A549 (cell line): ENCODE measurements around the gene COPS3. TPM values are rescaled to one million over a fixed set of nuclear protein-coding genes. Genes with fewer than 3 reads are reported as not detected.
A peak's percentile ranks its signal among the peaks of the same experiment; 100 is the strongest.
"Not testable (repeated sequence)": the region's sequence is repeated elsewhere in the genome, so short reads cannot be mapped to it uniquely, and the experiment has no call there.

Source experiments
- ATAC-seq, 2 experiments: fragments of 200-7000 bp in 1 of 2; fragments of >200 bp in 1 of 2; cut with Nextera tagmentation in 1 of 2; cut with Tn5 transposase in 1 of 2; 3 replicates each; pipeline versions ENCODE4 v1.8.0 to v1.9.1; 2018 to 2020; ENCODE audit warnings: mild to moderate bottlenecking in 1 of 2, moderate library complexity in 1 of 2
- CTCF ChIA-PET: fragments of 300-600 bp; sonication (Branson Sonifier 250); formaldehyde crosslinking; extraction: SDS; loops from one replicate; lab custom pipeline; 2021; ENCODE audit warnings: antibody characterized with exemption, inconsistent platforms; lab: Yijun Ruan, JAX
- POLR2A ChIA-PET: fragments of 350-600 bp; formaldehyde crosslinking; extraction: SDS; loops from one replicate; lab custom pipeline; 2021; ENCODE audit warnings: antibody characterized with exemption, inconsistent platforms; lab: Yijun Ruan, JAX
- DNase-seq, 2 experiments: peaks; one replicate each; pipeline versions ENCODE4 v3.0.0 to v3.0.0-alpha.2; 2011 to 2016; ENCODE audit warnings: low read depth in 1 of 2, low spot score in 1 of 2
- FAIRE-seq: peaks from 2 replicates; lab custom pipeline; 2011; peaks lifted over from hg19 to GRCh38; lab: Jason Lieb, UNC
- H3K27ac ChIP-seq, 2 experiments: fragments of >200 bp; sonication (Bioruptor Twin); formaldehyde crosslinking; 3 replicates each; pipeline ENCODE4 v1.5.1; 2016 to 2017
- H3K4me1 ChIP-seq: fragments of >200 bp; sonication (Bioruptor Twin); formaldehyde crosslinking; 3 replicates; pipeline ENCODE4 v1.6.1; 2016
- H3K4me2 ChIP-seq: fragments of >200 bp; sonication (Bioruptor Twin); formaldehyde crosslinking; 3 replicates; pipeline ENCODE4 v1.6.1; 2016
- H3K4me3 ChIP-seq: fragments of >200 bp; sonication (Bioruptor Twin); formaldehyde crosslinking; 3 replicates; pipeline ENCODE4 v1.5.1; 2016
- H3K9me3 ChIP-seq: fragments of >200 bp; sonication (Bioruptor Twin); formaldehyde crosslinking; 3 replicates; pipeline ENCODE4 v1.6.1; 2016
- BCL3 ChIP-seq: fragments of >200 bp; sonication (Bioruptor Twin); formaldehyde crosslinking; IDR thresholded peaks from 3 replicates; pipeline ENCODE4 v1.6.1; 2016
- BHLHE40 ChIP-seq: IDR thresholded peaks from 2 replicates; pipeline ENCODE4 v1.6.1; 2012; ENCODE audit warnings: low read depth, low read length, inconsistent platforms
- CBX2 ChIP-seq: fragments of 200-600 bp; sonication (generic); IDR thresholded peaks from 2 replicates; pipeline ENCODE4 v1.6.1; 2016; ENCODE audit warnings: low read depth, mild to moderate bottlenecking, borderline replicate concordance
- CBX8 ChIP-seq: fragments of 200-600 bp; sonication (generic); IDR thresholded peaks from 2 replicates; pipeline ENCODE4 v1.6.1; 2016
- CTCF ChIP-seq: fragments of >200 bp; sonication (Bioruptor Twin); formaldehyde crosslinking; IDR thresholded peaks from 3 replicates; pipeline ENCODE4 v1.5.1; 2016
- E2F6 ChIP-seq: IDR thresholded peaks from 2 replicates; pipeline ENCODE4 v1.6.1; 2012; ENCODE audit warnings: low read depth, borderline replicate concordance
- EHF ChIP-seq: fragments of 250-450 bp; sonication (Bioruptor Pico); IDR thresholded peaks from 2 replicates; pipeline ENCODE4 v1.5.0; 2020; ENCODE audit warnings: mild to moderate bottlenecking
- EHMT2 ChIP-seq: fragments of 200-600 bp; sonication (generic); IDR thresholded peaks from 2 replicates; pipeline ENCODE4 v1.6.1; 2016; ENCODE audit warnings: antibody characterized with exemption, low read depth, mild to moderate bottlenecking, moderate library complexity
- ESRRA ChIP-seq: fragments of 150-350 bp; IDR thresholded peaks from 2 replicates; pipeline ENCODE4 v1.6.1; 2014; ENCODE audit warnings: mild to moderate bottlenecking, low read length, borderline replicate concordance
- FOSB ChIP-seq: fragments of 250-450 bp; sonication (Bioruptor Pico); IDR thresholded peaks from 2 replicates; pipeline ENCODE4 v1.5.0; 2020; ENCODE audit warnings: mild to moderate bottlenecking, moderate library complexity
- FOSL2 ChIP-seq, 2 experiments: fragments of 450-650 bp in 1 of 2; fragments of >200 bp in 1 of 2; sonication (Bioruptor Twin) in 1 of 2; formaldehyde crosslinking; IDR thresholded peaks; 2 replicates each; pipeline versions ENCODE4 v1.5.0 to v1.6.1; 2016 to 2020; ENCODE audit warnings: mild to moderate bottlenecking in 1 of 2, moderate library complexity in 1 of 2
- FOXS1 ChIP-seq: fragments of 250-450 bp; sonication (Bioruptor Pico); IDR thresholded peaks from 2 replicates; pipeline ENCODE4 v1.5.0; 2020; ENCODE audit warnings: mild to moderate bottlenecking, moderate library complexity
- HOXA7 ChIP-seq: fragments of 250-450 bp; sonication (Bioruptor Pico); IDR thresholded peaks from 2 replicates; pipeline ENCODE4 v1.5.0; 2020; ENCODE audit warnings: mild to moderate bottlenecking, moderate library complexity
- JUN ChIP-seq, 2 experiments: fragments of >200 bp; sonication (Bioruptor Twin); formaldehyde crosslinking; IDR thresholded peaks; 2 replicates in 1 of 2; 3 replicates in 1 of 2; pipeline ENCODE4 v1.6.1; 2016 to 2017
- MAFK ChIP-seq: fragments of 450-650 bp; IDR thresholded peaks from 2 replicates; pipeline ENCODE4 v1.6.1; 2014; ENCODE audit not compliant: partially characterized antibody
- MAX ChIP-seq: IDR thresholded peaks from 2 replicates; pipeline ENCODE4 v1.6.1; 2012
- MYC ChIP-seq: IDR thresholded peaks from 2 replicates; pipeline ENCODE4 v1.6.1; 2012; ENCODE audit warnings: mild to moderate bottlenecking, inconsistent platforms, low read length, improper control_type of control experiment, borderline replicate concordance
- NFE2L2 ChIP-seq: fragments of 150-350 bp; conservative IDR thresholded peaks from 2 replicates; pipeline ENCODE4 v1.6.1; 2014; ENCODE audit warnings: low read length
- NPAS2 ChIP-seq: fragments of 250-450 bp; sonication (Bioruptor Pico); IDR thresholded peaks from 2 replicates; pipeline ENCODE4 v1.8.0; 2022; ENCODE audit warnings: mild to moderate bottlenecking, moderate library complexity, borderline replicate concordance
- NR3C1 ChIP-seq: fragments of >200 bp; sonication (Bioruptor Twin); formaldehyde crosslinking; IDR thresholded peaks from 3 replicates; pipeline ENCODE4 v1.6.1; 2017
- PHF8 ChIP-seq: fragments of 200-600 bp; sonication (generic); IDR thresholded peaks from 2 replicates; pipeline ENCODE4 v1.6.1; 2016; ENCODE audit warnings: low read depth, mild to moderate bottlenecking, antibody characterized with exemption, moderate library complexity, borderline replicate concordance
- POLR2A ChIP-seq: IDR thresholded peaks from 2 replicates; pipeline ENCODE4 v1.6.1; 2012; ENCODE audit warnings: mild to moderate bottlenecking, low read length
- POLR2AphosphoS2 ChIP-seq: conservative IDR thresholded peaks from 2 replicates; pipeline ENCODE4 v1.6.1; 2012; ENCODE audit warnings: low read length, improper control_type of control experiment, inconsistent platforms
- RAD21 ChIP-seq, 2 experiments: fragments of >200 bp in 1 of 2; sonication (Bioruptor Twin) in 1 of 2; formaldehyde crosslinking in 1 of 2; IDR thresholded peaks in 1 of 2; conservative IDR thresholded peaks in 1 of 2; 2 replicates in 1 of 2; 3 replicates in 1 of 2; pipeline ENCODE4 v1.6.1; 2012 to 2018; ENCODE audit warnings: inconsistent platforms in 1 of 2
- RFX5 ChIP-seq: fragments of 450-650 bp; IDR thresholded peaks from 2 replicates; pipeline ENCODE4 v1.7.1; 2014; ENCODE audit warnings: antibody characterized with exemption, mild to moderate bottlenecking, moderate library complexity
- RNF2 ChIP-seq: fragments of 200-600 bp; sonication (generic); IDR thresholded peaks from 2 replicates; pipeline ENCODE4 v1.6.1; 2016; ENCODE audit warnings: low read depth, mild to moderate bottlenecking, antibody characterized with exemption, moderate library complexity, borderline replicate concordance
- TP53 ChIP-seq: fragments of 250-450 bp; sonication (Bioruptor Pico); IDR thresholded peaks from 2 replicates; pipeline ENCODE4 v1.5.0; 2021; ENCODE audit warnings: mild to moderate bottlenecking, moderate library complexity
- ZSCAN20 ChIP-seq: fragments of 250-450 bp; sonication (Bioruptor Pico); IDR thresholded peaks from 2 replicates; pipeline ENCODE4 v1.8.0; 2022; ENCODE audit warnings: mild to moderate bottlenecking, moderate library complexity
- WGBS: methylation state at CpG from one replicate; pipeline ENCODE4 v1.1.6; 2017; ENCODE audit errors: missing lambda C conversion rate; 5-methylcytosine and 5-hydroxymethylcytosine counted together
- polyA plus RNA-seq, 4 experiments: library from polyadenylated mRNA; depleted of rRNA in 3 of 4; stranded (reverse); fragments of >200 nt; fragmentation: RNase III in 1 of 4; extraction: RNeasy Plus Mini Kit Qiagen cat#74134 plus additional on column Dnase treatment in 1 of 4; gene quantifications; 2 replicates in 3 of 4; 3 replicates in 1 of 4; pipeline ENCODE4 v1.2.3, GENCODE V29; 2011 to 2017

Gene COPS3
- polyA plus RNA-seq, 2 of the 4 experiments (the other 2 are of a cell fraction): 149 to 204 TPM

GRCh38 chr17:17303010-17303846 lies 22.2 kb upstream of the COPS3 start, which contains the start of gene NT5M:
TSS of gene NT5M (plus strand) at chr17:17303373. CDS start at chr17:17303551, 178 bp downstream.
- CTCF ChIA-PET: interaction anchor here (0.6 to 1.9 kb wide), 2 partner anchors 305 to 770 kb away, joined by 3 to 4 read pairs; no protein-coding TSS in a partner anchor
- TF ChIP-seq CBX2 (no peak), NPAS2 (no peak), RAD21 (conservative IDR thresholded peaks at IDR 0.05 in 1 of 2, IDR thresholded peaks at IDR 0.05 in 1 of 2) (no peak), CTCF (no peak), JUN (IDR thresholded peaks at IDR 0.05) (peak; percentile 73 to 96; a peak in 3 of 5 replicates), BHLHE40 (no peak), PHF8 (peak; percentile 73; the same call in 1 of the 2 replicates), POLR2AphosphoS2 (no peak), FOXS1 (CRISPR knock-in tag) (no peak), MYC (peak; percentile 52), ZSCAN20 (CRISPR knock-in tag) (no peak), BCL3 (peak; percentile 92; the same call in 1 of the 3 replicates), RNF2 (no peak), RFX5 (no peak), TP53 (CRISPR knock-in tag) (0 out of 2 replicates have a peak, but pooled peaks have one; percentile 43), FOSL2 (IDR thresholded peaks at IDR 0.05) (no peak), FOSL2 (CRISPR knock-in tag; IDR thresholded peaks at IDR 0.05) (no peak), HOXA7 (no peak), MAFK (no peak), NFE2L2 (no peak), ESRRA (no peak), FOSB (CRISPR knock-in tag) (no peak), E2F6 (peak; percentile 64; the same call in 1 of the 2 replicates), NR3C1 (no peak), EHMT2 (no peak), POLR2A (peak; percentile 75), CBX8 (no peak), EHF (no peak), MAX (peak; percentile 70; the same call in 1 of the 2 replicates)
- DNase-seq (peak; percentile 85 to 91), ATAC-seq (peak; percentile 72 to 74), FAIRE-seq (no peak)
- Histone ChIP-seq H3K4me3 (peak within 1 kb of the TSS; percentile 71), H3K9me3 (no peaks in the 10 kb centered on the region), H3K4me2 (peak within 1 kb of the TSS; percentile 97), H3K4me1 (peaks cover 32% of the 10 kb centered on the region), H3K27ac (peak within 1 kb of the TSS; percentile 93 to 94)
- WGBS: under 1% methylated on average over 22 of the region's 107 CpGs
- POLR2A ChIA-PET: no interaction called here

GRCh38 chr17:17301659-17302058 lies 20.6 kb upstream of the COPS3 start:
- FAIRE-seq, H3K4me3 ChIP-seq, ATAC-seq, H3K9me3 ChIP-seq, DNase-seq: not testable (repeated sequence)
- peak overlapping the region; percentile 84 to 90 for H3K27ac ChIP-seq
- WGBS: 88% methylated on average over 11 of the region's 11 CpGs
- POLR2A ChIA-PET: interaction anchor here (1.2 to 1.3 kb wide), 2 partner anchors 21 to 64 kb away, joined by 6 to 14 read pairs; partner anchors contain the start of genes COPS3 and FLCN
- peak overlapping the region; percentile 87 for H3K4me2 ChIP-seq
- CTCF ChIA-PET: interaction anchor here (1.0 to 2.3 kb wide), 6 partner anchors 9 to 304 kb away, joined by 3 to 8 read pairs (median 4); no protein-coding TSS in a partner anchor
- H3K4me1 ChIP-seq: peaks cover 39% of the 10 kb centered on the region
